MCF 10A (cell line): ENCODE results near the gene HTT-AS. TPM values are rescaled to one million over a fixed set of nuclear protein-coding genes. Genes with fewer than 3 reads are reported as not detected.

Experiments used
- BruUV-seq: library from RNA; stranded (reverse); fragments of 400-500 nt; replicated peaks from 2 replicates; lab custom pipeline; 2021; lab: Mats Ljungman, UMichigan
- CTCF ChIA-PET: fragments of 300-600 bp; sonication (Branson Sonifier 250); formaldehyde crosslinking; extraction: SDS; loops from one replicate; lab custom pipeline; 2021; ENCODE audit warnings: antibody characterized with exemption, inconsistent platforms; lab: Yijun Ruan, JAX
- POLR2A ChIA-PET: fragments of 300-600, 350-650 bp; sonication (Branson Sonifier 250); formaldehyde crosslinking; extraction: SDS; loops from one replicate; lab custom pipeline; 2020; ENCODE audit warnings: antibody characterized with exemption, inconsistent platforms; lab: Yijun Ruan, JAX
- DNase-seq: peaks from one replicate; pipeline ENCODE4 v3.0.0-alpha.2; 2018; ENCODE audit not compliant: unreplicated experiment
- H3K27ac Mint-ChIP-seq: one replicate; pipeline ENCODE4 v1.8.0; 2022; ENCODE audit warnings: mild to moderate bottlenecking, low read depth, mixed read lengths; ENCODE audit not compliant: unreplicated experiment
- H3K27me3 Mint-ChIP-seq: one replicate; pipeline ENCODE4 v1.8.0; 2022; ENCODE audit warnings: mixed read lengths; ENCODE audit not compliant: insufficient read depth, unreplicated experiment
- H3K36me3 Mint-ChIP-seq: one replicate; pipeline ENCODE4 v1.8.0; 2022; ENCODE audit warnings: mild to moderate bottlenecking, moderate library complexity, mixed read lengths; ENCODE audit not compliant: insufficient read depth, unreplicated experiment
- H3K4me1 Mint-ChIP-seq: one replicate; pipeline ENCODE4 v1.8.0; 2022; ENCODE audit warnings: mixed read lengths; ENCODE audit not compliant: insufficient read depth, unreplicated experiment
- H3K4me3 Mint-ChIP-seq: one replicate; pipeline ENCODE4 v1.8.0; 2022; ENCODE audit warnings: mild to moderate bottlenecking, moderate library complexity, mixed read lengths; ENCODE audit not compliant: unreplicated experiment
- H3K9me3 Mint-ChIP-seq: one replicate; pipeline ENCODE4 v1.8.0; 2022; ENCODE audit warnings: mixed read lengths; ENCODE audit not compliant: unreplicated experiment
- CTCF ChIP-seq: fragments of 200-600 bp; IDR thresholded peaks from one replicate; pipeline ENCODE4 v1.8.0; 2022; ENCODE audit warnings: antibody characterized with exemption, mild to moderate bottlenecking; ENCODE audit not compliant: unreplicated experiment
- intact Hi-C: fragments of 100-400 bp; cut with micrococcal nuclease; formaldehyde crosslinking; loops from 2 replicates; pipeline ENCODE4 v1.14.1; 2022
- total RNA-seq: library from RNA; stranded (reverse); gene quantifications from 2 replicates; pipeline ENCODE4 v1.2.3, GENCODE V29; 2022

The HTT-AS gene
- total RNA-seq, 1 experiment from 2014 or later, result not detected

GRCh38 chr4:3116955-3117354 is 42.6 kb upstream of the HTT-AS start:
- no TSS peak for BruUV-seq
- DNase-seq, result no peak
- Mint-ChIP-seq H3K4me1 (peaks cover 6% of the 10 kb centered on the region), H3K9me3 (no peaks in the 10 kb centered on the region), H3K4me3 (no peak overlapping the region), H3K27me3 (no peaks in the 10 kb centered on the region), H3K27ac (no peak overlapping the region), H3K36me3 (peaks cover 76% of the 10 kb centered on the region)
- POLR2A ChIA-PET, result no interaction called here
- CTCF ChIA-PET, result interaction anchor here (3.5 kb wide), 1 partner anchor 10 kb away, joined by 23 read pairs; no protein-coding TSS in a partner anchor
- no peak for TF ChIP-seq CTCF
- intact Hi-C loops, result no loop called here

GRCh38 chr4:3115637-3116270 is 41.4 kb upstream of the HTT-AS start:
- BruUV-seq, result no TSS peak
- no peaks in the 10 kb centered on the region for H3K27me3 Mint-ChIP-seq
- POLR2A ChIA-PET, result no interaction called here
- no peaks in the 10 kb centered on the region for H3K9me3 Mint-ChIP-seq
- peaks cover 9% of the 10 kb centered on the region for H3K4me1 Mint-ChIP-seq
- intact Hi-C loops, result no loop called here
- peaks cover 70% of the 10 kb centered on the region for H3K36me3 Mint-ChIP-seq
- CTCF ChIA-PET, result interaction anchor here (0.7 to 3.5 kb wide), 2 partner anchors 9 to 20 kb away, joined by 3 to 23 read pairs; no protein-coding TSS in a partner anchor
- no peak for TF ChIP-seq CTCF
- H3K27ac Mint-ChIP-seq, result no peak overlapping the region
- no peak overlapping the region for H3K4me3 Mint-ChIP-seq
- DNase-seq, result no peak

- Mint-ChIP-seq H3K27me3 (no peaks in the 10 kb centered on the region), H3K4me1 (peaks cover 9% of the 10 kb centered on the region), H3K27ac (no peak overlapping the region), H3K9me3 (no peaks in the 10 kb centered on the region), H3K4me3 (no peak overlapping the region), H3K36me3 (peaks cover 72% of the 10 kb centered on the region)
- no peak for DNase-seq
- intact Hi-C loops, result no loop called here
- no TSS peak for BruUV-seq
- ChIA-PET POLR2A (interaction anchor here (0.7 to 1.8 kb wide), 2 partner anchors 8 to 232 kb away, joined by 3 to 10 read pairs; no protein-coding TSS in a partner anchor), CTCF (interaction anchor here (0.6 to 3.5 kb wide), 3 partner anchors 8 to 24 kb away, joined by 3 to 23 read pairs (median 3); no protein-coding TSS in a partner anchor)
- no peak for TF ChIP-seq CTCF
These were observed 40.0 kb upstream of the HTT-AS start for GRCh38 chr4:3114377-3114776.

GRCh38 chr4:3112609-3113469 is 38.5 kb upstream of the HTT-AS start:
- H3K27ac Mint-ChIP-seq, result no peak overlapping the region
- POLR2A ChIA-PET, result interaction anchor here (1.8 kb wide), 1 partner anchor 9 kb away, joined by 10 read pairs; no protein-coding TSS in a partner anchor

More at GRCh38 chr4:3112609-3113469, 38.5 kb upstream of the HTT-AS start:
- Mint-ChIP-seq H3K4me3 (no peak overlapping the region), H3K9me3 (no peaks in the 10 kb centered on the region), H3K36me3 (peaks cover 73% of the 10 kb centered on the region), H3K4me1 (peaks cover 9% of the 10 kb centered on the region), H3K27me3 (no peaks in the 10 kb centered on the region)
- CTCF ChIA-PET, result interaction anchor here (1.0 to 2.4 kb wide), 2 partner anchors 12 to 23 kb away, joined by 4 to 12 read pairs; no protein-coding TSS in a partner anchor
- intact Hi-C loops, result no loop called here
- TF ChIP-seq CTCF, result no peak
- no TSS peak for BruUV-seq
- DNase-seq, result no peak
